ENCODE measurements around the gene ASIC1.

The ASIC1 gene

GRCh38 chr12:50017641-50018040, 39.8 kb upstream of the ASIC1 start:
- H3K4me1 ChIP-seq = no peaks in the 10 kb centered on the region
- H3K27ac ChIP-seq = no peak overlapping the region
- H3K4me2 ChIP-seq (ENCODE audit: low read length) = no peak overlapping the region
- no peak overlapping the region for H3K9ac ChIP-seq
- H3K4me3 ChIP-seq (ENCODE audit: low read depth, low read length) = no peak overlapping the region
- no peaks in the 10 kb centered on the region for H3K79me2 ChIP-seq
- H3K36me3 ChIP-seq (ENCODE audit: control insufficient read depth, insufficient read depth, low read length) = no peaks in the 10 kb centered on the region
- no peaks in the 10 kb centered on the region for H3K27me3 ChIP-seq (ENCODE audit: control insufficient read depth, insufficient read depth, low read length)
- H2AFZ ChIP-seq = no peak overlapping the region
- TF ChIP-seq CTCF (IDR thresholded peaks at IDR 0.05) = no peak
- no peaks in the 10 kb centered on the region for H3K9me3 ChIP-seq (ENCODE audit: control insufficient read depth, low read length)

- H3K9me3 ChIP-seq (ENCODE audit: control insufficient read depth, low read length) = no peaks in the 10 kb centered on the region
- no peaks in the 10 kb centered on the region for H3K4me1 ChIP-seq
- H2AFZ ChIP-seq = no peak overlapping the region
- TF ChIP-seq CTCF (IDR thresholded peaks at IDR 0.05) = no peak
- H3K4me2 ChIP-seq (ENCODE audit: low read length) = no peak overlapping the region
- H3K27me3 ChIP-seq (ENCODE audit: control insufficient read depth, insufficient read depth, low read length) = no peaks in the 10 kb centered on the region
- no peak overlapping the region for H3K9ac ChIP-seq
- no peaks in the 10 kb centered on the region for H3K36me3 ChIP-seq (ENCODE audit: control insufficient read depth, insufficient read depth, low read length)
- no peak overlapping the region for H3K27ac ChIP-seq
- H3K4me3 ChIP-seq (ENCODE audit: low read depth, low read length) = no peak overlapping the region
- no peaks in the 10 kb centered on the region for H3K79me2 ChIP-seq
These were observed 39.2 kb upstream of the ASIC1 start for GRCh38 chr12:50018154-50018553.

GRCh38 chr12:50018968-50019367, 38.4 kb upstream of the ASIC1 start:
- Histone ChIP-seq H2AFZ (no peak overlapping the region), H3K36me3 (ENCODE audit: control insufficient read depth, insufficient read depth, low read length) (no peaks in the 10 kb centered on the region), H3K9me3 (ENCODE audit: control insufficient read depth, low read length) (no peaks in the 10 kb centered on the region), H3K4me1 (no peaks in the 10 kb centered on the region), H3K9ac (no peak overlapping the region), H3K27ac (no peak overlapping the region), H3K4me3 (ENCODE audit: low read depth, low read length) (no peak overlapping the region), H3K4me2 (ENCODE audit: low read length) (no peak overlapping the region), H3K79me2 (no peaks in the 10 kb centered on the region), H3K27me3 (ENCODE audit: control insufficient read depth, insufficient read depth, low read length) (no peaks in the 10 kb centered on the region)
- TF ChIP-seq CTCF (IDR thresholded peaks at IDR 0.05) = no peak

GRCh38 chr12:50019524-50019923, 37.9 kb upstream of the ASIC1 start:
- H2AFZ ChIP-seq = no peak overlapping the region
- no peaks in the 10 kb centered on the region for H3K36me3 ChIP-seq (ENCODE audit: control insufficient read depth, insufficient read depth, low read length)
- H3K4me2 ChIP-seq (ENCODE audit: low read length) = no peak overlapping the region
- H3K9ac ChIP-seq = no peak overlapping the region
- H3K4me1 ChIP-seq = no peaks in the 10 kb centered on the region
- H3K4me3 ChIP-seq (ENCODE audit: low read depth, low read length) = no peak overlapping the region
- H3K27ac ChIP-seq = no peak overlapping the region
- H3K79me2 ChIP-seq = no peaks in the 10 kb centered on the region
- no peak for TF ChIP-seq CTCF (IDR thresholded peaks at IDR 0.05)
- no peaks in the 10 kb centered on the region for H3K9me3 ChIP-seq (ENCODE audit: control insufficient read depth, low read length)
- H3K27me3 ChIP-seq (ENCODE audit: control insufficient read depth, insufficient read depth, low read length) = no peaks in the 10 kb centered on the region

- H3K9me3 ChIP-seq (ENCODE audit: control insufficient read depth, low read length) = no peaks in the 10 kb centered on the region
- H3K79me2 ChIP-seq = no peaks in the 10 kb centered on the region
- no peaks in the 10 kb centered on the region for H3K27me3 ChIP-seq (ENCODE audit: control insufficient read depth, insufficient read depth, low read length)
- H3K4me1 ChIP-seq = no peaks in the 10 kb centered on the region
- no peaks in the 10 kb centered on the region for H3K36me3 ChIP-seq (ENCODE audit: control insufficient read depth, insufficient read depth, low read length)
- no peak overlapping the region for H2AFZ ChIP-seq
- H3K27ac ChIP-seq = no peak overlapping the region
- no peak overlapping the region for H3K4me3 ChIP-seq (ENCODE audit: low read depth, low read length)
- TF ChIP-seq CTCF (IDR thresholded peaks at IDR 0.05) = no peak
- no peak overlapping the region for H3K4me2 ChIP-seq (ENCODE audit: low read length)
- no peak overlapping the region for H3K9ac ChIP-seq
These were observed 36.4 kb upstream of the ASIC1 start for GRCh38 chr12:50021031-50021430.
